Endodermal cell (in vitro differentiated cells): Measurements from ENCODE around the gene RCAN3. TPM values are rescaled to one million over a fixed set of nuclear protein-coding genes. Genes with fewer than 3 reads are reported as not detected.
"Not testable (repeated sequence)": the region's sequence is repeated elsewhere in the genome, so short reads cannot be mapped to it uniquely, and the experiment has no call there.

Experiments used
- DNase-seq: peaks from one replicate; pipeline ENCODE4 v3.0.0-alpha.2; 2017
- H3K27ac ChIP-seq: 2 replicates; pipeline ENCODE4 v1.5.1; 2013; ENCODE audit warnings: mild to moderate bottlenecking, low read depth, low read length, moderate library complexity
- H3K27me3 ChIP-seq: 2 replicates; pipeline ENCODE4 v1.6.1; 2013; ENCODE audit warnings: mild to moderate bottlenecking, low read length, moderate library complexity; ENCODE audit not compliant: insufficient read depth, control insufficient read depth, poor library complexity, severe bottlenecking
- H3K36me3 ChIP-seq: 2 replicates; pipeline ENCODE4 v1.7.0; 2013; ENCODE audit warnings: mild to moderate bottlenecking, low read length, moderate library complexity; ENCODE audit not compliant: control insufficient read depth, insufficient read depth
- H3K4me1 ChIP-seq: one replicate; pipeline ENCODE4 v1.7.0; 2013; ENCODE audit warnings: low read length; ENCODE audit not compliant: control insufficient read depth, insufficient read depth
- H3K4me3 ChIP-seq: 2 replicates; pipeline ENCODE4 v1.5.1; 2013; ENCODE audit warnings: mild to moderate bottlenecking, low read length, moderate library complexity
- H3K9ac ChIP-seq: 2 replicates; pipeline ENCODE4 v1.6.1; 2013; ENCODE audit warnings: mild to moderate bottlenecking, low read length, moderate library complexity; ENCODE audit not compliant: poor library complexity, severe bottlenecking; ENCODE audit errors: extremely low read depth
- H3K9me3 ChIP-seq: 2 replicates; pipeline ENCODE4 v1.6.1; 2013; ENCODE audit warnings: mild to moderate bottlenecking, low read length, moderate library complexity; ENCODE audit not compliant: control insufficient read depth
- H3K27ac Mint-ChIP-seq: 2 replicates; pipeline ENCODE4 v1.8.0; 2020; ENCODE audit warnings: mixed read lengths
- H3K27me3 Mint-ChIP-seq: 2 replicates; pipeline ENCODE4 v1.8.0; 2021; ENCODE audit warnings: mild to moderate bottlenecking, mixed read lengths; ENCODE audit not compliant: insufficient read depth
- H3K36me3 Mint-ChIP-seq: 2 replicates; pipeline ENCODE4 v1.8.0; 2020; ENCODE audit warnings: low read depth, mixed read lengths
- H3K4me1 Mint-ChIP-seq: 2 replicates; pipeline ENCODE4 v1.8.0; 2020; ENCODE audit warnings: mixed read lengths
- H3K4me3 Mint-ChIP-seq: 2 replicates; pipeline ENCODE4 v1.8.0; 2020; ENCODE audit warnings: mild to moderate bottlenecking, moderate library complexity, mixed read lengths
- H3K9me3 Mint-ChIP-seq: 2 replicates; pipeline ENCODE4 v1.8.0; 2020; ENCODE audit warnings: mild to moderate bottlenecking, mixed read lengths
- WGBS, 2 experiments: methylation state at CpG; one replicate each; pipeline versions ENCODE4 v1.1.5 to v1.1.7; 2013; ENCODE audit warnings: missing lambda C conversion rate in 2 of 2, mixed read lengths in 1 of 2; ENCODE audit not compliant: insufficient coverage in 1 of 2, insufficient read length in 1 of 2; 5-methylcytosine and 5-hydroxymethylcytosine counted together
- total RNA-seq, 2 donors: library from RNA; stranded (reverse); fragmentation: NEBNext Ultra II Directional in 1 of 2; extraction: Animal tissue kit (Norgen Biotek cat#: 25700) in 1 of 2; gene quantifications; 2 replicates in 1 of 2; 3 replicates in 1 of 2; pipeline ENCODE4 v1.2.1, GENCODE V29; 2021
- TF ChIP-seq, protein P1 (sequence below): fragments of 200-600 bp; sonication (generic); conservative IDR thresholded peaks from 2 replicates; pipeline ENCODE4 v1.5.0; 2021; ENCODE audit warnings: antibody characterized with exemption, mild to moderate bottlenecking

RCAN3 gene
- total RNA-seq, 2 donors from 2014 or later: 31.9 to 36.8 TPM

GRCh38 chr1:24455272-24455671 lies 47.4 kb upstream of the RCAN3 start:
- H3K4me3 Mint-ChIP-seq: no peak overlapping the region
- Histone ChIP-seq H3K36me3 (no peaks in the 10 kb centered on the region), H3K9ac (no peak overlapping the region), H3K27ac (no peak overlapping the region), H3K9me3 (no peaks in the 10 kb centered on the region), H3K4me1 (no peaks in the 10 kb centered on the region), H3K4me3 (no peak overlapping the region), H3K27me3 (no peaks in the 10 kb centered on the region)
- TF ChIP-seq, protein P1, sequence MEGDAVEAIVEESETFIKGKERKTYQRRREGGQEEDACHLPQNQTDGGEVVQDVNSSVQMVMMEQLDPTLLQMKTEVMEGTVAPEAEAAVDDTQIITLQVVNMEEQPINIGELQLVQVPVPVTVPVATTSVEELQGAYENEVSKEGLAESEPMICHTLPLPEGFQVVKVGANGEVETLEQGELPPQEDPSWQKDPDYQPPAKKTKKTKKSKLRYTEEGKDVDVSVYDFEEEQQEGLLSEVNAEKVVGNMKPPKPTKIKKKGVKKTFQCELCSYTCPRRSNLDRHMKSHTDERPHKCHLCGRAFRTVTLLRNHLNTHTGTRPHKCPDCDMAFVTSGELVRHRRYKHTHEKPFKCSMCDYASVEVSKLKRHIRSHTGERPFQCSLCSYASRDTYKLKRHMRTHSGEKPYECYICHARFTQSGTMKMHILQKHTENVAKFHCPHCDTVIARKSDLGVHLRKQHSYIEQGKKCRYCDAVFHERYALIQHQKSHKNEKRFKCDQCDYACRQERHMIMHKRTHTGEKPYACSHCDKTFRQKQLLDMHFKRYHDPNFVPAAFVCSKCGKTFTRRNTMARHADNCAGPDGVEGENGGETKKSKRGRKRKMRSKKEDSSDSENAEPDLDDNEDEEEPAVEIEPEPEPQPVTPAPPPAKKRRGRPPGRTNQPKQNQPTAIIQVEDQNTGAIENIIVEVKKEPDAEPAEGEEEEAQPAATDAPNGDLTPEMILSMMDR: no peak
- H3K36me3 Mint-ChIP-seq: peaks cover 2% of the 10 kb centered on the region
- no peak overlapping the region for H3K27ac Mint-ChIP-seq
- peak; percentile 12 for DNase-seq
- WGBS, 2 experiments: 89 to 100% methylated on average over 1 to 5 of the region's 5 CpGs
- H3K4me1 Mint-ChIP-seq: no peaks in the 10 kb centered on the region
- H3K9me3 Mint-ChIP-seq: no peaks in the 10 kb centered on the region
- no peaks in the 10 kb centered on the region for H3K27me3 Mint-ChIP-seq

DNA sequence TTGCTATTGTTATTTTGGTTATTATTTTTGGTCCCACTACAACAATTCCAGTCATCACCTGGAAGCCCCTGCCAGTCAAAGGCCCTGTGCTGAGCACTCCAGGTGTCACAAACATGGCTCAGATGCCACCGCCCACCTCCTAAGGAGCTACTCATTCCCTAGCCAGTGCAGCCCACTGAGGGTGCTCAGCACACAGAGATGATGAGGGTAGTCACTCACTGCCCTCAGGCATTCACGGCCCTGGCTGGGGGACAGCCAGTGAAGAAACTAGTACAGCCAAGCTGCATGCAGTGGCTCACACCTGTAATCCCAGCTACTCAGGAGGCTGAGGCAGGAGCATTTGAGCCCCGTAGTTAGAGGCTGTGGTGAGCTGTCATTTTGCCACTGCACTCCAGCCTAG lies 44.8 kb upstream of the RCAN3 start:
- Histone ChIP-seq H3K27ac (no peak overlapping the region), H3K27me3 (no peaks in the 10 kb centered on the region), H3K9ac (no peak overlapping the region), H3K36me3 (no peaks in the 10 kb centered on the region), H3K4me3 (no peak overlapping the region), H3K4me1 (no peaks in the 10 kb centered on the region), H3K9me3 (no peaks in the 10 kb centered on the region)
- no peaks in the 10 kb centered on the region for H3K9me3 Mint-ChIP-seq
- no peaks in the 10 kb centered on the region for H3K4me1 Mint-ChIP-seq
- peak; percentile 19 for DNase-seq
- peaks cover 2% of the 10 kb centered on the region for H3K36me3 Mint-ChIP-seq
- no peak overlapping the region for H3K4me3 Mint-ChIP-seq
- H3K27me3 Mint-ChIP-seq: no peaks in the 10 kb centered on the region
- H3K27ac Mint-ChIP-seq: no peak overlapping the region
- 82 to 91% methylated on average over 3 of the region's 3 CpGs for WGBS, 2 experiments
- TF ChIP-seq, protein P1: no peak

DNA sequence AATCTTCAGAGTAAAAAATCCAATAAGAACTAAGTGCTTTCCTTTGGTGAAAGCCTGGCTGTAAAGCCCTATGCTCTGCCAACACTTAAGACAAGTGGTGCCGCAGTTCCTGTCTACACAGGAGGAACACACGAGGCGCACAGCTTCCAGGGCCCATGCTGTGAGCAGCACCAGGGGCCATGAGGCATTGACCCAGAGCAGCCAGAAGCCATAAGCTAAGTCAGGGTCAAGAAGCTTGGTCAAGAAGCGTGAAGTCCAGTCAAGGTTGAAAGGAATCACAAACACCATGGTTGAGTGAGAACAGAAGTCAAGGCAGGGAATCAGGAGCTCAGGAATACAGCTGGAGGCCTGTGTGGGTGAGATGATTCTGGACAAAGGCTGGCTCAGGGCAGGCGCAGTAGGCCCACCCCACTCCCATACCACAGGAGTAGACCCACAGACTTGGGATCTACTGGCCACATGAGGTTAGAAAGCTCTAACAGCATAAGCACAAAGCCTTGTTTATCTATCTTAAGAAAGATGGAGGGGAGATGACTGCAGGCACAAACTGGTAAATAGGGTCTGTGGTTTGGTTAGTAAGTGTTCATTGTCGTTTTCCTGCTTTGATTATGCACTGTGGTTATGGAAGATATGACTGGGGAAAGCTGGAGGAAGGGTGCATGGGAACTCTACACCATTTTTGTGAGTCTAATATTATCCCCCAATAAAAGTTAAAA lies 42.9 kb upstream of the RCAN3 start:
- no peaks in the 10 kb centered on the region for H3K27me3 Mint-ChIP-seq
- no peaks in the 10 kb centered on the region for H3K9me3 Mint-ChIP-seq
- H3K27ac ChIP-seq: no peak overlapping the region
- no peaks in the 10 kb centered on the region for H3K27me3 ChIP-seq
- TF ChIP-seq, protein P1: no peak
- H3K4me1 ChIP-seq: no peaks in the 10 kb centered on the region
- DNase-seq: peak; percentile 12
- H3K9me3 ChIP-seq: no peaks in the 10 kb centered on the region
- H3K36me3 Mint-ChIP-seq: peaks cover 2% of the 10 kb centered on the region
- H3K9ac ChIP-seq: no peak overlapping the region
- peaks cover 14% of the 10 kb centered on the region for H3K4me1 Mint-ChIP-seq
- H3K4me3 Mint-ChIP-seq: no peak overlapping the region
- 90 to 91% methylated on average over 4 to 6 of the region's 6 CpGs for WGBS, 2 experiments
- H3K27ac Mint-ChIP-seq: no peak overlapping the region
- H3K4me3 ChIP-seq: no peak overlapping the region
- no peaks in the 10 kb centered on the region for H3K36me3 ChIP-seq

- H3K9me3 ChIP-seq, H3K4me1 ChIP-seq, H3K9me3 Mint-ChIP-seq, DNase-seq, H3K27ac Mint-ChIP-seq, H3K27ac ChIP-seq, H3K4me3 ChIP-seq, H3K36me3 ChIP-seq, H3K27me3 ChIP-seq, H3K9ac ChIP-seq, H3K36me3 Mint-ChIP-seq, H3K4me3 Mint-ChIP-seq, H3K27me3 Mint-ChIP-seq: not testable (repeated sequence)
- WGBS, 2 experiments: 77 to 91% methylated on average over 3 to 4 of the region's 4 CpGs
- peaks cover 18% of the 10 kb centered on the region for H3K4me1 Mint-ChIP-seq
Observed at GRCh38 chr1:24462128-24462527, 40.5 kb upstream of the RCAN3 start.
